Stimulated activated CD8-positive, alpha-beta memory T cell treated with anti-CD3 and anti-CD28 coated beads, Interleukin-4, amount 100 ng/mL, for 4 hours (primary cell): ENCODE measurements around the gene TNS3.

ENCODE experiments used
- DNase-seq, 2 donors: peaks; one replicate each; pipeline ENCODE4 v3.0.0-alpha.2; 2020; ENCODE audit warnings: low read depth in 2 of 2, low spot score in 1 of 2

TNS3 gene

GRCh38 chr7:47313564-47313963 lies 268.3 kb downstream of the TNS3 start:
- no peak for DNase-seq

DNA sequence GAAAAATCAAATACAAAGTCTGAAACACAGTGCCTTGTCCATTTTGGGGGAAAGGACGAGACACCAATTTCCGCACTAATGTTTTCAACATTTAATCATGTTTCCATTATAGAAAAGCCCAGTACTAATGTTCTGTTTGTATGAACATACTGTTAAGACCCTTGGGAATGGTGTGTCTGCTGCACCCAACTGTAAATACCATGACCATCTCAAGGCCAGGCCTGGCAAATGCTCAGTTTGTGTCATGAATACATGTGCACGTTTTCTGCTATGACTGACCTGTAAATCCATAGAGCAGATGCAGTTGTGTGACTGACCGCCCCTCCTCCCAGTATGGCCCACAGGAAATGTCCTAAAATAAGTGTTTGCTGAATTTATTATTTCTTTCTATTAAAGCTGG lies 270.0 kb downstream of the TNS3 start:
- DNase-seq: no peak

- DNase-seq: no peak
These were observed 271.9 kb downstream of the TNS3 start for GRCh38 chr7:47310020-47310419.

GRCh38 chr7:47308808-47309207 lies 273.1 kb downstream of the TNS3 start:
- no peak for DNase-seq

- DNase-seq: no peak
These were observed 274.6 kb downstream of the TNS3 start for GRCh38 chr7:47307311-47307710.

DNA sequence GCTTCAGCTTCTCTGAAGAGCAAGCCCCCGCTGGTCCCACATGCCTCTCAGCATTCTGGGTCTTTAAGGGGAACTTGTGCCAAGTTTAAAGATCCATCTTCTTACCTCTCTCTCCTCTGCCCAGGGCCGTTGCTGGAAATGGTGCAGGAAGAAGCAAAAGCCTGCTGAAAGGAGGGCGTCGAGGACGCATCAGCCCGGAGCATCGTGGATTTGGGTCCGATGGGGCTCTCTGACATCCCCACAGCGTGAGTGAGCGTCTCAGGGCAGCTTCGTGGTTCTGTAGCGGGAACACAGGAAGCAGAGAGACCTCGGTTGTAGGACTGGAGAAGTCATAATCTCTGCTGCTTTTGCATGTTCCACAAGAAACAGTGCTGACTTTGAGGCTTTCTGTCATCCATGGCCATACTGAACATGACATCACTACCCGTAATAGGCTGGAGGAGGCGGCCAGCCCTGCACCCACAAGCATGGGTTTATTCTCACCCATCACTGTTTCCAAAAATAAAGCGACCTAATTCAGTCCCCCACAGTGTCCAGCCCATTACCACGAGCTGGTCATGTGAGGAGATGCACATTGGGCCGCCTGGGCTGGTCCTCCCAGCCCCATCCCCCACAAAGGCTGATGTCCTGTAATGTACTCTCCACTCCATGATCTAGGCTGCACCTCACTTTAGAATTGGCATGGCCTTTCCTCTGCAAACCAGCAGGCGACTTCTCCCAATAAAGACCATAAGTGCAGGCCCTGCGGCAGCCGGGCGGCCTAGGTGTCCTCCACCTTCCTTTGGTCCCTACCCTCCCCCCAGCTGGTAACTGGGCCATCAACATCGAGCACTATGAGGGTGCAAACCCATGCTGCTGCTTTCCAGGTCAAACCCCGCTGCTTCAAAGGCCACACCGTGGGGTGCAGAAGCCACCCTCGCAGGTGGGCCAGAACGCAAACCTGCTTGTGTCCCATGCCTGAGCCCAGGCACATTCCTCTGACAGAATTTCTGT lies 276.9 kb downstream of the TNS3 start:
- DNase-seq: no peak

DNA sequence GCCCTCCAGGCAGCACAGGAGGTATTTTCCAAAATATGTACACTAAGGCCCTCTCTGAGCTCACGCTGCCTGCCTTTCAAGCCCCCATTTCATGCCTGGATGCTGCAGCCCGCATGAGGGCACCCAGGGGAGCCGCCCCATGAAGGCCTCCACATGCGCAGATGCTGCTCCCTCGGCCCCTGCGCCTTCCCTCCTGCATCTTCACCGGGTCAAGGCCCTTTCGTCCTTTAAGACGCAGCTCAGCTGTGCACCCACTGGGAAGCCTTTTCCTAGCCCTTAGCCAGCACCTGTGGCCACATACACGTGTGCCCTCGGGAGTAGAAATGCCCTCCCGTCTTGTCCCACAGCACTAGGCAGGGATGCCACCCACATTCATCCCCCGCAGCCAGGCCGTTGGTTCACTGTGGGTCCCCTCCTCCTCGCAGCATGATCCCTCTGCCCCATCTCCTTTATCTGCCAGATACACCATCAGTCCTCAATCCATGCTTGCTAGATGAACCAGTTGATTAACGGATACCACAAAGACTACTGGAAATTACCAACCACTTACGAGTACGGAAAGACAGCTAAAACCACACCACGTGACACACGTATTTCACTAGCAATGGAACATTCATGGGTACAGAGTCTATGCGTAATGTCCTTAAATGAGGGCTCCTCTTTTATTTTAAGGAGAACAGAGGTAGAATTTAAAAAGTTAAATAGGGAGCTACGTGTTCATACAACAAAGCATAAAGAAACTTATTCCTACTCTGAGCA lies 278.0 kb downstream of the TNS3 start:
- no peak for DNase-seq

- no peak for DNase-seq
These were observed 278.8 kb downstream of the TNS3 start for GRCh38 chr7:47303014-47303694.

- DNase-seq: no peak
These were observed 279.4 kb downstream of the TNS3 start for GRCh38 chr7:47302560-47302959.

- no peak for DNase-seq
These were observed 280.1 kb downstream of the TNS3 start for GRCh38 chr7:47301657-47302295.

GRCh38 chr7:47301105-47301477 lies 280.8 kb downstream of the TNS3 start:
- DNase-seq: no peak

DNA sequence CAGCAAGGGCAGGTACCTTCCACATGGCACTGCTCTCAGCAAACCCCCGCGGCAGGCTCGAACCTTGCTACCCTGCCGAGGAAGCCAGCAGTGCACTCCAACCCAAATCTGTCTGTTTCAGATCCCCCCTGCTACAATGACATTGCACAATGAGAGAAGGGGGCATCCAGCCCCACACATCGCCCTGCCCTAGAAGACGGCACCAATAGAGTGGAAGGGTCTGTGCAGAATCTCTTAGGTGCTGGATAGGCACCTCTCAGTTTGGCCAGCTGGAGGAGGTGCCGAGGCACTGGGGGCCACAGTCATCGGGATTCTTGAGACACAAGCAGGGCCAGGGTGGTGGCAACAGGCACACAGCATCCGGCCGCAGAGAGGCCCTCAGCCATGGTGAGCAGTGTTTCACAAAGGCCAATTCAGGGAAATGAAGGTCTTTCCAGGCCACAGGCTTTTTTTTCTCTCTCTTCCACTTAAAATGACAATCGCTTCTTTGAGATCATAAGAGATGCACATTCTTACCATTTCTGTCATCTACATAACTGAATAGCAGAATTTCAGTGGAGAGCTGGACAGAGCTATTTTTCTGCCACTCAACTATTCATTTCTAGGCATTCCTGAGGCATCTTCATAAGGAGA lies 281.3 kb downstream of the TNS3 start:
- no peak for DNase-seq

DNA sequence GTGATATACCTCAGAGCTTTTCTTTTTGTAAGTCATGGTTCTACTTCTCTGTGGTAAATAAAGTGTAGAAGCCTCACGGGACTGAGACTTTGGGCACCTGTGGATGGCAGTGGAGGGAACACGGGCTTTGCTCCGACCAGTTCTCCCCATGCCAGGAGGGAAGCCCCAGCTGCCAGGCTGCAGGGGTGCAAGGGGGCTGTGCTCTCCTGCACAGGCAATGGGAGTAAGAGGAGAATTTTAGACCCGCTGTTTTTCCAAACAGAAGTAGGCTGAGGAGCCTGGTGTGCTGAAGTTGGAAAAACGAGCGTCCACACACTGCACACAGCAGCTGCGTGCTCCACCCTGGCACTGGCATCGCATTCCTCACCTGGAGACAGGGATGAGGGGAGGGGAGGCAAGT lies 282.4 kb downstream of the TNS3 start:
- no peak for DNase-seq

DNA sequence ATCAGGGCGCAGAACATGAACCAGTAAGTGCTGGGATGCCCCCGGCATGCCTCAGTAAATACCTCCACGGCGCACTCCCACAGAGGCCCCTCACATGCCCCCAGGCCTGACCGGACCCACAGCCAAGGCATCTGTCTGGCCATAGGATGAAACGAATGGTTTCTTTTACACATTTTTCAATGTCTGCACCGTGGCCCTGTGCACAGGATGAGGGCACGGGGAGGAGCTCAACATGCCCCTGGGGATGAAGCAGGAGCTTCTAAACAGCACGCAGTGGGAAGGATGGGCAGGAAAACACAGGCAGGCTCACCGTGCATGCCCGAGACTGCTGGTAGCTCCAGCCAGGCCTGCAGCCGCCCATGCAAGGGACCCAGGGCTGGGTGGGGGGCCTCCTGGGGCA lies 283.3 kb downstream of the TNS3 start:
- no peak for DNase-seq

DNA sequence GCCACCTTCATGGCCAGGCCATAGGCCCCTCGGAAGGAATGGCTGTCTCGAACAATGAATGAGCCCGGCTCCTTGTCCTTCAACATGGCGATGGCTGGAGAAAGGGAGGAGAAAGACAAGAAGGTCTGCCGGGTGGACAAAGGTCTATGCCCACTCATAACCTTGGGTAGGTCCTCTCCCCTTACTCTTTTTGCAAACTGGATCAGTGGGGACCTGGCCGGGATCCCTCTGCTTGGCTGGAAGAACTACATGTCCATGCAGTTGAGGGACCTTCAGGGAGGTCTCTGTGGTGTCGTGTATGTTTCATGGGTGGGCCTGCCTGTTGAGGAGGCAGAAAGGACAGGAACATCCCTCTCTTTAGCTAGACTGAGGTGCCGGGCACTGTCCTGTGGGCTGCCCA lies 284.8 kb downstream of the TNS3 start:
- no peak for DNase-seq

- DNase-seq: no peak
These were observed 286.3 kb downstream of the TNS3 start for GRCh38 chr7:47295606-47296005.

- no peak for DNase-seq
These were observed 287.2 kb downstream of the TNS3 start for GRCh38 chr7:47294556-47295222.

DNA sequence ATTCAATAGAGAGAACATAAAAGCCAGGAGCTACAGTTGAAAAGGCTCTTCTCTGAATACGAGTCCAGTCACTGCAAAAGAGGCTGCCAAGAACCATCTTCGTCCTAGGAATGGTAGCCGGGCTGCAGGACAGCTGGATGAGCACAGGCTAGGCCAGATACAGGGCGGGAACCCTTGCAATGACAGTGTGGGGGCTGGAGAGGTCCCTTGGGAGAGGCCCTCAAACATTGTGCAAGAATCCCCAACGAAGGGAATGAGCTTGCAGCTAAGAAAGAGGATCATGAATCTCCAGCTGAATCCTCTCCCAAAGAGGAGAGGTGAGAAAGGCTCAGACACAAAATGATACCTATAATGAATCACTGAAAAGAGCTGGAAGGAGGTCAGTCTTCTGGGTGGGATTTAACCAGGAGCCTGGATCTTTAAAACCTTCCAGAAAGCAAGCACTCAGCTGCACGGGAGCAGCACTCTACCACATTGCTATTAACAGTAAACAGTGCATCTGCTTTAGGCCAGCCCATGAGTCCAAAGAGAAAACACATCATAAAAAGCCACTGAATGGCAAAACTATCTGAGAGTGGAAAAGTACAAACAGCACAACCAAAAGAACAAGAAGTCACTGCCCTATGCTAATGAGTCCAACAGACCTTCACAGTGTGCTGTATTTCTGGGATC lies 287.9 kb downstream of the TNS3 start:
- DNase-seq: no peak

GRCh38 chr7:47292832-47293309 lies 289.0 kb downstream of the TNS3 start:
- no peak for DNase-seq
